ENCODE measurements around the gene ACR. TPM values are rescaled to one million over a fixed set of nuclear protein-coding genes. Genes with fewer than 3 reads are reported as not detected.
"Not testable (repeated sequence)": the region's sequence is repeated elsewhere in the genome, so short reads cannot be mapped to it uniquely, and the experiment has no call there.

Gene ACR
- total RNA-seq, 1 donor from 2014 or later, result not detected

DNA sequence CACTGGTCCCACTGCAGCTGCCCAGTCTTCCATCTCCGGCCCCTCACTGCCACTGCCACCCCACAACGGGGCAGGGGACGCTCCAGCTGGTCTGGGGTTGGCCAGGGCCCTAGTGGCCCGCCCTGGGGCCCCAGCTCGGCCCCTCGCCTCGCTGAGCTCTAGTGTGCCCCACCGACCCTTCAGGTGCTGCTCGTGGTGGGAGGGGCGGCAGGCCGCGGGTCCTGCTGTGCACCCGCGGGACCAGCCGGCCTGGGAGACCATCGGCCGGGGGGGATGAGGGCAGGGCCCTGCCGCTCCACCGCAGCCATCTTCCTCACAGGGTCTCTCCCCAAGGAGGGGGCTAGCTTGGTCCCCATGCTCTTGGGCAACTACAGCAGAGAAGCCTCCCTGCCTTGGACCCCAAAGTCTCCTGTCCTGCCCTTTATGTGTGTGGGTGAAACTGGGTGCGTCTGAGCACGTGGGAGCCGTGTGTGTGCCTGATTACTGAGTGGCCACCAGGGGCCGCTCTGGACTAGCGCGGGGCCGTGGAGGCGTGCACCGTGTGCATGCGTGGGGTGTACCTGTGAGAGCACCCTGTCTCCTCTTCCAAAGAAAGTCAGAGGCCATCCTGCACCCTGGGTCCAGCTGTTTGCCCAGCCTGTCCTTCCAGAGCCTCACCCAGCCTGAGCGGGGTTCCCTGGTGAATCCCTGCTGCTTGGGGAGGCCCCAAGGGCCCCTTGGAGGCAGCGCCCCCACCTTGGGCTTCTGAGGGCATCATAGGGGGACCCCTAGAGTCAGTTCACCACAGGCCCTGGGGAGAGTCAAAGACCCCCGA is 6.0 kb upstream of the ACR start:
- intact Hi-C loops (cut with micrococcal nuclease), result no loop called here

DNA sequence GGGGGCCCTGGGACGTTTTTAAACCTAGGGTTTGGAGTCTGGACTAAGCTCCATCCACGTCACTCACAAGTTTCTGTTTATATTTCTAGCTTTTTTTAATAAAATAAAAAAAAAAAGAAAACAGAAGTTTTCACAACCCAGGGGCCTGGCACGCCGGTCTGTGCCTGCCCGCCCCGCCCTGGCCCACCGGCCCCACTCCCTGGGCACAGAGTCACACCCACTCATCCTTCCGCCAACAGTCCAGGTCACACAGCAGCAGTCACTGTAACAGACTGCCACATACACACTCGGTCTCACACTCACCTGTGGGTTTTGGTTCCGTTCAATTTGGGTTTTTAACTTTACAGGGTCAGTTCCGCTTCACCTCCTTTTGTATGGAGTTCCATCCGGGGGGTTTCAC is 5.3 kb upstream of the ACR start:
- intact Hi-C loops (cut with micrococcal nuclease), result no loop called here

DNA sequence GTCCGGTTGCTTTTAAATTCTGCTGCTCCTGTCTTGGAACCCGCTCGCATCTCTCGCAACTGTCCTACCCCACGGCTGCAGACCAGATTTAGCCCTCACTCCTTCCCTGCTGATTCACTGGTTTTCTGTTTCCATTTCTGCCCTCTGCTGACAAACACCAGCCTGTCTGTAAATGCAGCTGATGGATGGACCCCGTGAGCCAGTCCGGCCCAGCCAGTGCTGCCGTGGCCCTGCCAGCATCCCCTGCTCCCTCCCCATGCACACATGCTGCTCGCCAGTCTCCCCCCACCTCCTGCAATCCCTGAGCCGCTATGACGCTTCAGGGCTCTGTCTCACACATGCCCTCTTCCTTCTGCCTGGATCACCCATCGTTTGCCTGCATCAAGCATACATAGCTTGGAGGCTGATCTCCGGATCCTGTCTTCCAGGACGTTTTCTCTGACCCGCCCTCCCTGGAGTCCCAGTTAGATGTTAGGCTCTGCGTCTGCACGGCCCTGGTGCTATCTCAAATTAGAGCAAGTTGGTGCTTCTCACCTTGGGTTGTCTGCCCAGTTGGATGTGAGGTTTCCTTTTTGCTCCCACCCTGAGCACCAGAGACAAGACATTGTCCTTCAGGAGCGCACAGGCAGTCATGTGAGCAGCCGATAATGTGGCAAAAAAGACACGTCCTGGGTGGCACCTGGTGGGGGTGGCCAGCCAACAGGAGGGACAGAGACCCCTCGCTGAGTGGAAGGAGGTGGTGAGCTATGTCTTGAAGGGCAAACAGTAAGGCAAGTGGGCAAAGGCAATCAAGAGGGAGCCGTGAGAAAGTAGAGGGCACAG is 4.3 kb upstream of the ACR start:
- intact Hi-C loops (cut with micrococcal nuclease), result no loop called here

DNA sequence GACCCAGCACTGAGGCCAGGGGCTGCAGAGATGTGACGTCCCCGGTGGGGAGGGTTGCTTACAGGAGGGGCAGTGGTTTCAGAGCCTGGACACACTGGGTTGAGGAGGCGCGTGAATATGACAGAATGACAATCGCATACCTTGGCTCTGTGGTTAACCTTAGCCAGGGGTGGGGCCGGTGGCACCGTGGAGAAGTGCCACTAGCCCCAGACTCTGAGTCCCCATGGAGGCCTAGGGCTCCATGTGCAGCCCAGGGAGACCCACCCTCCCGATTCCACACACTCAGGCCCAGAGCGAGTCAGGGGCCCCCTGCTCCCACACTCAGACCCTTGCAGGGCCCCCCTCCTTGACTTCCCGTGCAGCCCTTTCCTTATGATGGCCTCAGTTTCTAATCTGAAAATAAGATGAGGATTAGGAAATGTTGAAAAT is 3.6 kb upstream of the ACR start:
- intact Hi-C loops (cut with micrococcal nuclease), result no loop called here

DNA sequence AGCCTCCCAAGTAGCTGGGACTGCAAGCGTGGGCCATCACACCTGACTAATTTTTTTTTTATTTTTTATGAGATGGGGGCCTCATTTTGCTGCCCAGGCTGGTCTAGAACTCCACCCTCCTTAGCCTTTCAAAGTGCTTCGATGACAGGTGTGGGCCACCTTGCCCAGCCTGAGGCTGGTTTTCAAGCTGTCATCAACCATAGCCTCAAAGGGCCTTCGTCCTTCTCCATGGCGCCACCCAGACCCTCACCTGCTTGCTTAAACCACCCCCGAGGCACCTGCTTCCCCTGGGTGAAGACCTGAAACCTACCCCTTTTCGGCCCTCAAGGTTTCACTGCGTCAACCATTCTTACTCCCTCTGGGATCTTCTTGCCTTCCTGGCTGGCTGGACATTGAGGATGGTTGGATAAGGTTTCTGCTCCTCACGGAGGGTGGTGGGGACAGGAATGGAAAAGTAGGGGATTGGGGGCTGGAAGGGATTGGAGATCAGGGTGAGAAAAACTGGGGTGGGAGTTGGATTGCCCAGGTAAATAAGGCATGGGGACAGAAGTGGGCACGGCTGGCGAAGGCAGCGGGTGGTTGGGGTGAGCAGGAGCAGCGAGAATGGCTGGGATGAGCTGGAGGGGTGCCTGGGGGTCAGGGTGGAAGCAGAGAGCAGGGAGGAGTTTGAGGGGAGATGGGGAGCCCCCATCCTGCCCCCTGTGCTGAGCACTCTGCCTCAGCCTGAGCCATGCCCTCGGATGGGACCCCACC is 2.8 kb upstream of the ACR start:
- intact Hi-C loops (cut with micrococcal nuclease), result no loop called here

DNA sequence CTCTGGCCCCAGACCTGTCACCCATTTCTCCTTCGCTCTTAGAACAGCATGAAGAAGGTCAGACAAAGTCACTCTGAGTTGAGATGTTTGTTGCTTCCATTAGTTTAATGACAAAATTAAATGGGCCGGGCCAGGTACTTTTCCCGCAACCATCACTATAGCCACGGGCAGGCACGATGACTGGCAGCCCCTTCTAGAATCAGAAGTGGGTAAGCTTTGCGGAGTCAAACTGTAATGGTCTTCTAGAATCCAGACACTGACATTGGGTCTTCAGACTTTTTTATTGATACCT is 2.3 kb upstream of the ACR start:
- intact Hi-C loops (cut with micrococcal nuclease), result no loop called here

DNA sequence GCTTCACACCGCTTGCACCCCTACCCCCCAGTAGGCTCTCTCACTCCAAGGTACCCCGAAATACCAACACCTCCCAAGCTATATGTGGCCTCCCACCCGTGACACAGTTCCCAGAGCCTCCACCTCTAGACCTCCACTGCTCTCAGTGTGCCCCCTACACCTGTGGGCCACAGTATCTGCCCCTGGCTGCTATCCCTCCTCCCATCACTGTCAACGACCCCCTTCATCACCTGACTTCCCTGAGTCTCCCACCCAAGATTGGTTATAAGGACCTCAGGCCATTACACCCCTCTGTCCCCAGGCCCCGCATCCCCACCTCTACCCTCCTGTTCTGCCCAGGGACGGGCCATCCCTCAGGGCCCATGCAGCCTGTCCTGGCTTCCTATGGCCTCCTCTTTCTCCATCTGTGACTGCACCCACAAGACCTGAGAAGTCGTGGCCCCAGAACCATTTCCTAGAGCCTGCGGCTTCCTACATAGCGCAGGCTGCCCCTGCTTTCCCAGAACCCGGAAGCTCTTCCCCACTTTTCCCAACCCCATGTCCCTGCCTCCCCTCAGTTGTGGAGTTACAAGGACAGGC is 734 bp downstream of the ACR start:
- intact Hi-C loops (cut with micrococcal nuclease), result no loop called here

DNA sequence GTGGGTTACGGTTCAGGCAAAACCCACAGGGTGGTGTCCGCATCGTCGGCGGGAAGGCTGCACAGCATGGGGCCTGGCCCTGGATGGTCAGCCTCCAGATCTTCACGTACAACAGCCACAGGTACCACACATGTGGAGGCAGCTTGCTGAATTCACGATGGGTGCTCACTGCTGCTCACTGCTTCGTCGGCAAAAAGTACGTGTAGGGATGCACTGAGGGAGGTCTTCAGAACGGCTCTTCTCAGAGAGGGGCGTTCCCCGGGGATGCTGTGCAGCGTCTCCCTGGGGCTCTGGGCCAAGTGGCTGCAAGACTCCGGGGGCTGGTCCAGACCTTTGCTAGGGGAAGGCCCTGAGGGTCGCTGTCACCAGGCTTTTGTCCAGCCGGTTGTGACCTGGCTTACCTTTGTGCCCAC is 1.3 kb downstream of the ACR start:
- intact Hi-C loops (cut with micrococcal nuclease), result no loop called here

DNA sequence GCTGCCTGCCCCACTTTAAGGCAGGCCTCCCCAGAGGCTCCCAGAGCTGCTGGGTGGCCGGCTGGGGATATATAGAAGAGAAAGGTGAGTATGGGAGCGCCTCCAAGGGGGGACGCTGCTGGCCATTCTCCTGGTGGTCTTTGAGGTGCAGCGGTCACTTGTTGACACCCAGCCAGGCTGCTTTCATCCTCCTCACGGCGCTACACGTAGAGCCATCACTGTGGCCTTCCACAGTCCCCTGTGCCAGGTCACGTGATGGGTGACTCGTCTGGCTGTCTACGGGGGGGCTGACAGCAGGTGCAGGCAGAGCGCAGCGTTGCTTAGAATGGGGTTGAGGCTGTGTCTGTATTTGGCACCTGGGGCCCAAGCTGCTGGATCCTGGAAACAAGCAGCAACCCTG is 1.9 kb downstream of the ACR start:
- intact Hi-C loops (cut with micrococcal nuclease), result no loop called here

DNA sequence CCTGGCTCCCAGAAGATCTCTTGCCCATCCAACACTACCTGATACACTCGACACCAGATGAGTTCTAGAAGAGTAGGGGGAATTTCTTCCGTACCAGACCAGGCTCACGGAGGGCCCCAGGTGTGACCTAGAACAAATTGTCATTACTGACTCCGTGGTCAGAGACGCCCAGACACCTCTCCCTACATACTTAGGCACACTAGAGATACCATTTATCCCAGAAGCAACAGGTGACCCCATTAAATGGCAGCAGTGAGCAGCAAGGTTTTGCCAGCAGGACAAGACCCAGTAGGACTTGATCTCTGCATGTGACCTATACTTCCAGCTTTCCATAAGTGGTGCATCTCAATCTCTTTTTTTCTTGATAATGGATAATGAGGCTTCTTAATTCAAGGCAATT is 2.7 kb downstream of the ACR start:
- intact Hi-C loops (cut with micrococcal nuclease), result not testable (repeated sequence)

DNA sequence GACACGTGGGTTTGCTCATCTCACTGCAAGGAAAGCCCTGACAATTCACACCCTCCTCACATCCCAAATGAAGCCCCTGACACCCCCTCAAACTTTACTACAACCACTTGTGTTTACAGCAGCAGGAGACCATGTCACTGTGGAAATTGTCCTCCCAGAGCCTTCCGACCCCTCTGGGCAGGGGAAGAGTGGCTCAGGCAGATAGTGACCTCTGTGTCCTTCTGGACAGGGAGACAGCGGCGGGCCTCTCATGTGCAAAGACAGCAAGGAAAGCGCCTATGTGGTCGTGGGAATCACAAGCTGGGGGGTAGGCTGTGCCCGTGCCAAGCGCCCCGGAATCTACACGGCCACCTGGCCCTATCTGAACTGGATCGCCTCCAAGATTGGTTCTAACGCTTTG is 6.4 kb downstream of the ACR start:
- intact Hi-C loops (cut with micrococcal nuclease), result not testable (repeated sequence)

DNA sequence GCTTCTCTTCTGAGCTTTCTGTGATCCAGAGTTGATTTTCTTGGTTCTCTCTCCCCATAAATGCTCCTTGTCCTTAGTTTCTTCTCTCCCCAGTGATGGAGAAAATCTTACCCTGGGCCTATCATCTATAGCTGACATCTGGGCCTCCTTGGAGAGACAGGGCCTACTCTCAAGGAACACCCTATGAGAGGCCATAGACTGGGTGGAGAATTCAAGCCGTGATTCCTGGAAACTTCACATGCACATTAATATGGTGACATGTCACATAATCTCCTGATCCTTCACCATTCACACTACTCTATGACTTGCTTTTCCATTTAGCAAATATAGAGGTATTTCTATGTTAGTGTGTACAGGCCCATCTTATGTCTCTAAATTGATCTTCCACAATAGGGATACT is 9.5 kb downstream of the ACR start:
- intact Hi-C loops (cut with micrococcal nuclease), result not testable (repeated sequence)

DNA sequence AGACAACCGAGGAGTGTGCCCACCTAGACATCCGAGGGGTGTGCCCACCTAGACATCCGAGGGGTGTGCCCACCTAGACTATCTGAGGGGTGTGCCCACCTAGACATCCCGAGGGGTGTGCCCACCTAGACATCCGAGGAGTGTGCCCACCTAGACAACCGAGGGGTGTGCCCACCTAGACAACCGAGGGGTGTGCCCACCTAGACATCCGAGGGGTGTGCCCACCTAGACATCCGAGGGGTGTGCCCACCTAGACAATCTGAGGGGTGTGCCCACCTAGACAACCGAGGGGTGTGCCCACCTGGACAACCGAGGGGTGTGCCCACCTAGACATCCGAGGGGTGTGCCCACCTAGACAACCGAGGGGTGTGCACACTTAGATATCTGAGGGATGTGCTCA is 10.6 kb downstream of the ACR start:
- intact Hi-C loops (cut with micrococcal nuclease), result not testable (repeated sequence)

DNA sequence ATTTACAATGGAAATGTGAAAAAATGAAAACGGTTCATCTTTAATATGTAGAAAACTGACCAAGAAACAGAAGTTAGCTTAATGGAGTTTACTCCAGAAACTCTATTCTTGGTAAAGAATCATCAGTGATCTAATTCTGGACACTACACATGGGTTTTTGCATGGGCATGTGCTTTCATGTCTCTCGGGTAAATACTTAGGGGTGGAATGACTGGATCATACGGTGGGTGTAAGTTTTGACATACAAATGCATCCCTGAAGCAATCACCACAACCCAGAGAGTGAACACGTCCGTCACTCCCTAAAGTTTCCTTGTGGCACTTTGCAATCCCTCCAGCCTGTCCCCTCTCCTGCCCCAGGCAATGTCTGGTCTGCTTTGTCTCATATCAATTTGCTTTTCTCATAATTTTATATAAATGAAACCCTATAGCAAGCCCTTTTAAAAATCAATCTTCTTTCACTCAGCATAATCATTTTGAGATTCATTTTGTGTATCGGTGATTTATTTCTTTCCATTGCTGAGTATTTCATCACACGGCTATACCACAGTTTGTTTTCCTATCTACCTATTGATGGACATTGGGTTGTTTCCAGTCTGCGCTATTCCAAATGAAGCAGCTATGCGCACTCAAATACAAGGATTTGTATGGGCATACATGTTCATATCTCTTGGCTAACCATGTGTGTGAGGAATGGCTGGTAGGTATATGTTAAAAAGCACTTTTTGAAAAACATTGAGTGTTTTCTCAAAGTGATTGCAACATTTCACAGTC is 11.5 kb downstream of the ACR start:
- intact Hi-C loops (cut with micrococcal nuclease), result not testable (repeated sequence)

DNA sequence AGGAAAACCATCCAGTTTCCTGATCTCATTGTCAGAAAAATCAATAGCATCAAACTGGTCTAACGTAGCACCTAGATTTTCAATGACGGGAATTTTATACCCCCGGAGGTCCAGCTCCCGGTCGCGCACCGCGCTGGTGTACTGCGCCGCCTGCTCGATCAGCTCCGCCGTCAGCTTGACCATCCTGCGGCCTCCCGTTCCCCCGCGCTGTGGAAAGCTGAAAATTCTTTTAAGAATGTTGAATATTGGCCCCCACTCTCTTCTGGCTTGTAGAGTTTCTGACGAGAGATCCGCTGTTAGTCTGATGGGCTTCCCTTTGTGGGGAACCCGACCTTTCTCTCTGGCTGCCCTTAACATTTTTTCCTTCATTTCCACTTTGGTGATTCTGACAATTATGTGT is 17.2 kb downstream of the ACR start:
- intact Hi-C loops (cut with micrococcal nuclease), result not testable (repeated sequence)

DNA sequence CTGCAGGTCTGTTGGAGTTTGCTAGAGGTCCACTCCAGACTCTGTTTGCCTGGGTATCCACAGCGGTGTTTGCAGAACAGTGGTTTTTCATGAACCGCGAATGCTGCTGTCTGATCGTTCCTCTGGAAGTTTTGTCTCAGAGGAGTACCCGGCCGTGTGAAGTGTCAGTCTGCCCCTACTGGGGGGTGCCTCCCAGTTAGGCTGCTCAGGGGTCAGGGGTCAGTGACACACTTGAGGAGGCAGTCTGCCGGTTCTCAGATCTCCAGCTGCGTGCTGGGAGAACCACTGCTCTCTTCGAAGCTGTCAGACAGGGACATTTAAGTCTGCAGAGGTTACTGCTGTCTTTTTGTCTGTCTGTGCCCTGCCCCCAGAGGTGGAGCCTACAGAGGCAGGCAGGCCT is 18.4 kb downstream of the ACR start:
- intact Hi-C loops (cut with micrococcal nuclease), result not testable (repeated sequence)

DNA sequence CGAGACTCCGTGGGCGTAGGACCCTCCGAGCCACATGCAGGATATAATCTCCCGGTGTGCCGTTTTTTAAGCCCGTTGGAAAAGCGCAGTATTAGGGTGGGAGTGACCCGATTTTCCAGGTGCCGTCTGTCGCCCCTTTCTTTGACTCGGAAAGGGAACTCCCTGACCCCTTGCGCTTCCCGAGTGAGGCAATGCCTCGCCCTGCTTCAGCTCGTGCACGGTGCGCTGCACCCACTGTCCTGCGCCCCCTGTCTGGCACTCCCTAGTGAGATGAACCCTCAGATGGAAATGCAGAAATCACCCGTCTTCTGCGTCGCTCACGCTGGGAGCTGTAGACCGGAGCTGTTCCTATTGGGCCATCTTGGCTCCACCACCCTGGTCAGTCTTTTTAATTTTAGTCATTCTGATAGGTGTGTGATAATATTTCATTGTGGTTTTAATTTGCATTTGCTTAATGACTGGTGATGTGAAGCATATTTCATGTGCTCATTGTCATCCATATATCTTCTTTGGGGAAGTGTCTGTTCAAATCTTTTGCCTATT is 19.0 kb downstream of the ACR start:
- intact Hi-C loops (cut with micrococcal nuclease), result not testable (repeated sequence)

DNA sequence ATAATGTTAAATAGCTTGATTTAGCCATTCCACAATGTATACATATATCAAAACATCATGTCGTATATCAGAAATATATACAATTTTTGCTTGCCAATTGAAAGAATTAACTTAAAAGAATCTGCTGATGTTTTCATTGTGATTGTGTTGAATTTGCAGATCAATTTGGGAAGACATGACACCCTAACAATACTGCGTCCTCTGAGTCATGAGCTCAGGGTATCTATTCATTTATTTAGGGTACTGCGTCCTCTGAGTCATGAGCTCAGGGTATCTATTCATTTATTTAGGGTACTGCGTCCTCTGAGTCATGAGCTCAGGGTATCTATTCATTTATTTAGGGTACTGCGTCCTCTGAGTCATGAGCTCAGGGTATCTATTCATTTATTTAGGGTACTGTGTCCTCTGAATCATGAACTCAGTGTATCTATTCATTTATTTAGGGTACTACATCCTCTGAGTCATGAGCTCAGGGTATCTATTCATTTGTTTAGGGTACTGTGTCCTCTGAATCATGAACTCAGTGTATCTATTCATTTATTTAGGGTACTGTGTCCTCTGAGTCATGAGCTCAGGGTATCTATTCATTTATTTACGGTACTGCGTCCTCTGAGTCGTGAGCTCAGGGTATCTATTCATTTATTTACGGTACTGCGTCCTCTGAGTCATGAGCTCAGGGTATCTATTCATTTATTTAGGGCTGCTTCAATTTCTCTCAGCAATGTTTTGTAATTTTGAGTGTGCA is 21.8 kb downstream of the ACR start:
- intact Hi-C loops (cut with micrococcal nuclease), result not testable (repeated sequence)

DNA sequence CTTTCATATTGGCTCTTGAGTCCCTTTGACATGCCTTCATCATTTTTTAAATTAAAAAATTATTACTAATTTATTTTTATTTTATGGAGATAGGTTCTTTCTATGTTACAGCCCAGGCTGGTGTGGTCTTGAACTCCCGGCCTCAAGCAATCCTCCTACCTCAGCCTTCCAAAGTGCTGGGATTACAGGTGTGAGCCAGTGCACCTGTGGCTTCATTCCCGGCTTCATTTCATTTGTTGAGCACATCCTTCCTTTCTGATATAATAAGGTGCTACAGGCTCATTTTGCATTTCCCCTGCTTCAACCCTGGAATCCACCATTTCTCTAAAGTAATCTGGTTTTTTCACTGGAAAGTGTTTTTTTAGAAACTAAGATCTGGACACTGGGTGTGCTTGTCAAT is 23.8 kb downstream of the ACR start:
- intact Hi-C loops (cut with micrococcal nuclease), result not testable (repeated sequence)

DNA sequence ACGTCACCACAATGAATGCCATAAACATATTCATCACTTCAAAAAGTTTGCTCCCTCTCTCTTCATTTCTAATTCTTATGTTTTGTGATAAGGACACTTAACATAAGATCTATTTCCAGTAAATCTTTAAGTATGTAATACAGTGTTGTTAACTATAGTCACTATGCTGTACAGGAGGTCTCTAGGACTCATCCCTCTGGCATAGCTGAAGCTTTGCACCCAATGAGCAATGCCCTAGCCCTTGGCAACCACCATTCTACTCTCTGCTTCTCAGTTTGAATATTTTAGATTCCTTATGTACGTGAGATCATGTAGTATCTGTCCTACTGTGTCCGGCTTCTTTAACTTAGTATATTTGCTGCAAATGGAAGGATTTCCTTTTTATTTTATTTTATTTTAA is 26.3 kb downstream of the ACR start:
- intact Hi-C loops (cut with micrococcal nuclease), result not testable (repeated sequence)
